H9 (cell line): ENCODE data around the gene ST3GAL5. TPM values are rescaled to one million over a fixed set of nuclear protein-coding genes. Genes with fewer than 3 reads are reported as not detected.

Source experiments
- DNase-seq: peaks from one replicate; pipeline ENCODE4 v3.0.0-alpha.2; 2017
- H2AFZ ChIP-seq: one replicate; pipeline ENCODE4 v1.6.1; 2013; ENCODE audit warnings: mild to moderate bottlenecking, low read length, control low read depth, moderate library complexity
- H2AK5ac ChIP-seq: 2 replicates; pipeline ENCODE4 v1.6.1; 2013; ENCODE audit warnings: low read length, control low read depth, mixed read lengths; ENCODE audit not compliant: insufficient read length
- H2BK120ac ChIP-seq: one replicate; pipeline ENCODE4 v1.6.1; 2013; ENCODE audit warnings: low read depth, mild to moderate bottlenecking, low read length, control low read depth, inconsistent platforms; ENCODE audit not compliant: poor library complexity, severe bottlenecking
- H2BK12ac ChIP-seq: 2 replicates; pipeline ENCODE4 v1.6.1; 2013; ENCODE audit warnings: low read length, control low read depth, mixed read lengths, low read depth; ENCODE audit not compliant: insufficient read length
- H2BK15ac ChIP-seq: 2 replicates; pipeline ENCODE4 v1.6.1; 2013; ENCODE audit warnings: low read depth, low read length, control low read depth
- H2BK20ac ChIP-seq: one replicate; pipeline ENCODE4 v1.6.1; 2013; ENCODE audit warnings: low read depth, mild to moderate bottlenecking, low read length, control low read depth, inconsistent platforms; ENCODE audit not compliant: poor library complexity, severe bottlenecking
- H2BK5ac ChIP-seq: 2 replicates; pipeline ENCODE4 v1.6.1; 2013; ENCODE audit warnings: low read length, control low read depth, mixed read lengths; ENCODE audit not compliant: insufficient read length
- H3K14ac ChIP-seq: 2 replicates; pipeline ENCODE4 v1.6.1; 2013; ENCODE audit warnings: low read length, control low read depth; ENCODE audit not compliant: insufficient read depth
- H3K18ac ChIP-seq: 2 replicates; pipeline ENCODE4 v1.6.1; 2013; ENCODE audit warnings: low read depth, mild to moderate bottlenecking, mixed read lengths, low read length, control low read depth; ENCODE audit not compliant: insufficient read length
- H3K23ac ChIP-seq: 2 replicates; pipeline ENCODE4 v1.6.1; 2013; ENCODE audit warnings: low read length, control low read depth, mixed read lengths, low read depth; ENCODE audit not compliant: insufficient read length
- H3K23me2 ChIP-seq: 2 replicates; pipeline ENCODE4 v1.6.1; 2013; ENCODE audit warnings: low read depth, mild to moderate bottlenecking, mixed read lengths, low read length, control low read depth; ENCODE audit not compliant: insufficient read length, poor library complexity, severe bottlenecking
- H3K27ac ChIP-seq: 2 replicates; pipeline ENCODE4 v1.5.1; 2013; ENCODE audit warnings: low read length, control low read depth, mixed read lengths, low read depth; ENCODE audit not compliant: insufficient read length
- H3K27me3 ChIP-seq: 2 replicates; pipeline ENCODE4 v1.6.1; 2013; ENCODE audit warnings: low read length, control low read depth, inconsistent platforms; ENCODE audit not compliant: insufficient read depth
- H3K4ac ChIP-seq: 2 replicates; pipeline ENCODE4 v1.6.1; 2013; ENCODE audit warnings: low read depth, mild to moderate bottlenecking, control low read depth, inconsistent platforms, low read length, moderate library complexity
- H3K4me1 ChIP-seq: 2 replicates; pipeline ENCODE4 v1.6.1; 2013; ENCODE audit warnings: low read length, control low read depth, inconsistent platforms; ENCODE audit not compliant: insufficient read depth
- H3K4me2 ChIP-seq: 2 replicates; pipeline ENCODE4 v1.6.1; 2013; ENCODE audit warnings: low read length, control low read depth, mixed read lengths; ENCODE audit not compliant: insufficient read length, insufficient read depth
- H3K56ac ChIP-seq: 2 replicates; pipeline ENCODE4 v1.6.1; 2013; ENCODE audit warnings: low read depth, mild to moderate bottlenecking, mixed read lengths, low read length, control low read depth; ENCODE audit not compliant: insufficient read length
- H3K79me1 ChIP-seq: 2 replicates; pipeline ENCODE4 v1.6.1; 2013; ENCODE audit warnings: low read depth, mild to moderate bottlenecking, moderate library complexity, low read length, control low read depth, inconsistent platforms; ENCODE audit not compliant: insufficient read depth, poor library complexity, severe bottlenecking
- H3K79me2 ChIP-seq: 2 replicates; pipeline ENCODE4 v1.6.1; 2013; ENCODE audit warnings: low read length, control low read depth, inconsistent platforms; ENCODE audit not compliant: insufficient read depth
- H3K9ac ChIP-seq: 2 replicates; pipeline ENCODE4 v1.6.1; 2013; ENCODE audit warnings: low read length, control low read depth, mixed read lengths; ENCODE audit not compliant: insufficient read length; ENCODE audit errors: extremely low read depth
- H3K9me3 ChIP-seq: one replicate; pipeline ENCODE4 v1.6.1; 2013; ENCODE audit warnings: low read depth, low read length, inconsistent platforms; ENCODE audit not compliant: control insufficient read depth
- H3T11ph ChIP-seq: one replicate; pipeline ENCODE4 v1.6.1; 2013; ENCODE audit warnings: mild to moderate bottlenecking, low read length, control low read depth, inconsistent platforms
- H4K20me1 ChIP-seq: one replicate; pipeline ENCODE4 v1.6.1; 2013; ENCODE audit not compliant: control insufficient read depth, insufficient read length, insufficient read depth
- H4K5ac ChIP-seq: 2 replicates; pipeline ENCODE4 v1.6.1; 2013; ENCODE audit warnings: low read depth, mild to moderate bottlenecking, mixed read lengths, low read length, control low read depth; ENCODE audit not compliant: insufficient read length
- H4K8ac ChIP-seq: replicated peaks from 2 replicates; pipeline ENCODE4 v1.6.1; 2013; ENCODE audit warnings: low read length, control low read depth, mixed read lengths, low read depth; ENCODE audit not compliant: insufficient read length
- H4K91ac ChIP-seq: 2 replicates; pipeline ENCODE4 v1.6.1; 2013; ENCODE audit warnings: low read depth, mild to moderate bottlenecking, moderate library complexity, mixed read lengths, low read length, control low read depth; ENCODE audit not compliant: insufficient read length
- H3K27ac Mint-ChIP-seq, 3 experiments: 2 replicates in 2 of 3; 3 replicates in 1 of 3; pipeline ENCODE4 v1.8.0; 2020 to 2021; ENCODE audit warnings: mixed read lengths in 3 of 3, mild to moderate bottlenecking in 1 of 3, moderate library complexity in 1 of 3
- H3K27me3 Mint-ChIP-seq: 2 replicates; pipeline ENCODE4 v1.8.0; 2021; ENCODE audit warnings: low read depth, mild to moderate bottlenecking, moderate library complexity, mixed read lengths
- H3K36me3 Mint-ChIP-seq, 3 experiments: 2 replicates in 2 of 3; 3 replicates in 1 of 3; pipeline ENCODE4 v1.8.0; 2020 to 2021; ENCODE audit warnings: low read depth in 3 of 3, mixed read lengths in 3 of 3; ENCODE audit not compliant: insufficient read depth in 1 of 3
- H3K4me1 Mint-ChIP-seq, 2 experiments: 2 replicates each; pipeline ENCODE4 v1.8.0; 2020; ENCODE audit warnings: mixed read lengths in 2 of 2
- H3K4me3 Mint-ChIP-seq, 2 experiments: 2 replicates in 1 of 2; 3 replicates in 1 of 2; pipeline ENCODE4 v1.8.0; 2020 to 2021; ENCODE audit warnings: mild to moderate bottlenecking in 2 of 2, mixed read lengths in 2 of 2, moderate library complexity in 1 of 2
- H3K9me3 Mint-ChIP-seq, 2 experiments: 2 replicates in 1 of 2; 3 replicates in 1 of 2; pipeline ENCODE4 v1.8.0; 2020; ENCODE audit warnings: mild to moderate bottlenecking in 2 of 2, mixed read lengths in 2 of 2, moderate library complexity in 1 of 2
- CTCF ChIP-seq: fragments of 200-600 bp; sonication (generic); conservative IDR thresholded peaks from 3 replicates; pipeline ENCODE4 v1.8.0; 2021; ENCODE audit warnings: antibody characterized with exemption, mild to moderate bottlenecking
- WGBS: extraction: QIAGEN DNeasy Blood & Tissue Kit; methylation state at CpG from one replicate; pipeline ENCODE4 v1.1.7; 2013; ENCODE audit warnings: missing lambda C conversion rate, low lambda C conversion rate, mixed read lengths; ENCODE audit not compliant: insufficient read length; ENCODE audit errors: extremely low coverage; 5-methylcytosine and 5-hydroxymethylcytosine counted together
- total RNA-seq: library from RNA; stranded (reverse); gene quantifications from 2 replicates; pipeline ENCODE4 v1.2.1, GENCODE V29; 2021

ST3GAL5 gene
- total RNA-seq, 1 experiment from 2014 or later = 3.3 TPM

- H4K20me1 ChIP-seq = no peaks in the 10 kb centered on the region
- no peak overlapping the region for H3K56ac ChIP-seq
- no CpG with 5 or more reads among the region's 4 CpGs for WGBS
- no peaks in the 10 kb centered on the region for H3K4me1 ChIP-seq
- Mint-ChIP-seq H3K9me3 (no peaks in the 10 kb centered on the region), H3K36me3 (no peaks in the 10 kb centered on the region), H3K4me1 (peaks cover 4 to 9% of the 10 kb centered on the region in 2 experiments; a peak in 3 of 4 replicates), H3K4me3 (no peak overlapping the region), H3K27me3 (peaks cover 26% of the 10 kb centered on the region), H3K27ac (no peak overlapping the region; a peak in 1 of 7 replicates)
- H3K4me2 ChIP-seq = no peak overlapping the region
- no peak overlapping the region for H2BK120ac ChIP-seq
- no peaks in the 10 kb centered on the region; the same call in 1 of the 2 replicates for H3K27me3 ChIP-seq
- H3K23ac ChIP-seq = no peak overlapping the region
- DNase-seq = no peak
- H3K18ac ChIP-seq = no peak overlapping the region
- H3K4ac ChIP-seq = no peak overlapping the region
- no peaks in the 10 kb centered on the region for H3K79me2 ChIP-seq
- H2BK12ac ChIP-seq = no peak overlapping the region
- H3K23me2 ChIP-seq = no peaks in the 10 kb centered on the region
- H2BK15ac ChIP-seq = no peak overlapping the region
- no peak overlapping the region for H3K9ac ChIP-seq
- no peak overlapping the region for H4K8ac ChIP-seq
- no peak overlapping the region for H4K91ac ChIP-seq
- TF ChIP-seq CTCF = no peak
- H2BK20ac ChIP-seq = no peak overlapping the region
- H3K9me3 ChIP-seq = no peaks in the 10 kb centered on the region
- H4K5ac ChIP-seq = no peak overlapping the region
- H3K27ac ChIP-seq = no peak overlapping the region
- no peak overlapping the region for H2AK5ac ChIP-seq
- no peak overlapping the region for H3T11ph ChIP-seq
- no peak overlapping the region for H3K14ac ChIP-seq
- H2AFZ ChIP-seq = no peak overlapping the region
- no peaks in the 10 kb centered on the region for H3K79me1 ChIP-seq
- no peak overlapping the region for H2BK5ac ChIP-seq
Observed at GRCh38 chr2:85793584-85793983, 95.2 kb downstream of the ST3GAL5 start.
